Measurements from ENCODE around the gene GAREM2. TPM values are rescaled to one million over a fixed set of nuclear protein-coding genes. Genes with fewer than 3 reads are reported as not detected.

The GAREM2 gene
- total RNA-seq, 1 donor from 2014 or later = 4.2 TPM

DNA sequence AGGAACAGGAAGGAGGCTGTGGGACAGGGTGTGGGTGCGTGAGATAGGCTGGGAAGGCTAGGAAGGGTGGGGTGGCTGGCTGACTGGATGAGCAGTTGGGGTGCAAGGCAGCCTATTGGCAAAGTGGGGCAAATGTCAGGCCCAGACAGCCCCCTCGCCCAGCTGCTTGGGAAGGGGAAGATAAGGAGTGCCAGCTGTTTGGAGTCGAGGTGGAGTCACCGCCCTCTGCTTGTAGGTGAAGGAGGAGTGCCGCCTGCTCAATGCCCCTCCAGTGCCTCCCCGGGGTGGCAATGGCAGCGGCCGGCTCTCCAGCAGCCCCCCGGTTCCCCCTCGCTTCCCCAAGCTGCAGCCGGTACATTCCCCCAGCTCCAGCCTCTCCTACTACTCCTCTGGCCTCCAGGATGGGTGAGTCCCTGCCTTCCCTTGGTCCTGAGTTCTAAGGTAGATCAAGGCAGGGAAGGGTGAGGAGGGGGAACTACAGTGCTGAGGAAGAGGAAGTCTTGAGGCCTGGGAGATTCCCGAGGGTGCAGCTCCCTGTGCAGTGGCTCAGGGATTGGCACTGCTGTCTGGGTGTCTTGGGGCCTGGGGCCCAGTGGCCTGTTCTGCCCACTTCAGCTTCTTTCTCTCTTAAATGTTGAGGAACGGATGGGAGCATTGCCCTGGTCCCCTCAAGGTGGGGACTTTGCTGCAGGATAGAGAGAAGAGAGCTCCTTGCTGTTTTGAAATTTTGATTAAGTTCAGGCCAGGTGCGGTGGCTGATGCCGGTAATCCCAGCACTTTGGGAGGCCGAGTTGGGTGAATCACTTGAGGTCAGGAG, 13.3 kb downstream of the GAREM2 start:
- H3K9me3 Mint-ChIP-seq (ENCODE audit: unreplicated experiment) = no peaks in the 10 kb centered on the region
- H3K4me3 ChIP-seq (ENCODE audit: insufficient read depth, low read depth, low read length) = no peak overlapping the region
- peaks cover 28% of the 10 kb centered on the region for H3K27me3 Mint-ChIP-seq (ENCODE audit: low read depth, unreplicated experiment)
- no peaks in the 10 kb centered on the region for H3K79me2 ChIP-seq (ENCODE audit: insufficient read depth, low read length)
- no peaks in the 10 kb centered on the region for H3K9me3 ChIP-seq (ENCODE audit: insufficient read depth, low read depth, low read length)
- H3K4me2 ChIP-seq (ENCODE audit: low read length) = no peak overlapping the region
- no peak overlapping the region for H3K27ac ChIP-seq (ENCODE audit: low read depth, low read length)
- TF ChIP-seq, protein P1, sequence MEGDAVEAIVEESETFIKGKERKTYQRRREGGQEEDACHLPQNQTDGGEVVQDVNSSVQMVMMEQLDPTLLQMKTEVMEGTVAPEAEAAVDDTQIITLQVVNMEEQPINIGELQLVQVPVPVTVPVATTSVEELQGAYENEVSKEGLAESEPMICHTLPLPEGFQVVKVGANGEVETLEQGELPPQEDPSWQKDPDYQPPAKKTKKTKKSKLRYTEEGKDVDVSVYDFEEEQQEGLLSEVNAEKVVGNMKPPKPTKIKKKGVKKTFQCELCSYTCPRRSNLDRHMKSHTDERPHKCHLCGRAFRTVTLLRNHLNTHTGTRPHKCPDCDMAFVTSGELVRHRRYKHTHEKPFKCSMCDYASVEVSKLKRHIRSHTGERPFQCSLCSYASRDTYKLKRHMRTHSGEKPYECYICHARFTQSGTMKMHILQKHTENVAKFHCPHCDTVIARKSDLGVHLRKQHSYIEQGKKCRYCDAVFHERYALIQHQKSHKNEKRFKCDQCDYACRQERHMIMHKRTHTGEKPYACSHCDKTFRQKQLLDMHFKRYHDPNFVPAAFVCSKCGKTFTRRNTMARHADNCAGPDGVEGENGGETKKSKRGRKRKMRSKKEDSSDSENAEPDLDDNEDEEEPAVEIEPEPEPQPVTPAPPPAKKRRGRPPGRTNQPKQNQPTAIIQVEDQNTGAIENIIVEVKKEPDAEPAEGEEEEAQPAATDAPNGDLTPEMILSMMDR (IDR thresholded peaks at IDR 0.05; ENCODE audit: insufficient read depth, low read depth, low read length) = no peak
- TF ChIP-seq EZH2 (IDR thresholded peaks at IDR 0.05; ENCODE audit: insufficient read depth, low read length) = no peak
- no peaks in the 10 kb centered on the region for H4K20me1 ChIP-seq (ENCODE audit: insufficient read depth, low read length)
- peaks cover 4% of the 10 kb centered on the region for H3K36me3 Mint-ChIP-seq (ENCODE audit: low read depth, unreplicated experiment)
- no peak overlapping the region for H3K27ac Mint-ChIP-seq (ENCODE audit: unreplicated experiment)
- H3K9ac ChIP-seq (ENCODE audit: low read length) = no peak overlapping the region
- no peak overlapping the region for H2AFZ ChIP-seq (ENCODE audit: low read depth, low read length)
- FAIRE-seq = no peak
- no peaks in the 10 kb centered on the region for H3K4me1 Mint-ChIP-seq (ENCODE audit: low read depth, unreplicated experiment)
- peaks cover 9% of the 10 kb centered on the region for H3K36me3 ChIP-seq (ENCODE audit: insufficient read depth, low read length)
- H3K4me1 ChIP-seq (ENCODE audit: insufficient read depth, low read length) = no peaks in the 10 kb centered on the region
- DNase-seq (ENCODE audit: low read depth) = no peak
- no peaks in the 10 kb centered on the region for H3K27me3 ChIP-seq (ENCODE audit: insufficient read depth, low read length)
- H3K4me3 Mint-ChIP-seq (ENCODE audit: unreplicated experiment) = no peak overlapping the region

DNA sequence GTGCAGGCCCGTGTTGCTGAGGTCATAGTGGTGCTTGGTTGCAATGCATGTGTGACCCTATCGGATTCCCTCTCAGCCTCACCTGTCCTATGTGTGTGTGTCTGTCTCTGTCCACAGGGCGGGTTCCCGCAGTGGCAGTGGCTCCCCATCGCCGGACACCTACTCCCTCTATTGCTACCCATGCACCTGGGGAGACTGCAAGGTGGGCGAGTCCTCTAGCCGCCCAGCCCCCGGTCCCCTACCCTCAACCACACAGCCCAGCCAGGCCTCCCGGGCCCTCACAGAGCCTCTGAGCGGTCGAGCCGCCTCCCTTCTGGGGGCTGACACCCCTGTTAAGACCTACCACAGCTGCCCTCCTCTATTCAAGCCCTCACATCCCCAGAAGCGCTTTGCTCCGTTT, 14.2 kb downstream of the GAREM2 start:
- Histone ChIP-seq H3K79me2 (ENCODE audit: insufficient read depth, low read length) (no peaks in the 10 kb centered on the region), H3K4me1 (ENCODE audit: insufficient read depth, low read length) (no peaks in the 10 kb centered on the region), H3K4me2 (ENCODE audit: low read length) (no peak overlapping the region), H3K4me3 (ENCODE audit: insufficient read depth, low read depth, low read length) (no peak overlapping the region), H3K27ac (ENCODE audit: low read depth, low read length) (no peak overlapping the region), H3K9ac (ENCODE audit: low read length) (no peak overlapping the region), H3K9me3 (ENCODE audit: insufficient read depth, low read depth, low read length) (no peaks in the 10 kb centered on the region), H3K36me3 (ENCODE audit: insufficient read depth, low read length) (peaks cover 13% of the 10 kb centered on the region), H4K20me1 (ENCODE audit: insufficient read depth, low read length) (no peaks in the 10 kb centered on the region), H2AFZ (ENCODE audit: low read depth, low read length) (no peak overlapping the region), H3K27me3 (ENCODE audit: insufficient read depth, low read length) (no peaks in the 10 kb centered on the region)
- H3K27me3 Mint-ChIP-seq (ENCODE audit: low read depth, unreplicated experiment) = peaks cover 19% of the 10 kb centered on the region
- FAIRE-seq = no peak
- H3K9me3 Mint-ChIP-seq (ENCODE audit: unreplicated experiment) = no peaks in the 10 kb centered on the region
- no peaks in the 10 kb centered on the region for H3K4me1 Mint-ChIP-seq (ENCODE audit: low read depth, unreplicated experiment)
- peak overlapping the region; percentile 74 for H3K4me3 Mint-ChIP-seq (ENCODE audit: unreplicated experiment)
- H3K36me3 Mint-ChIP-seq (ENCODE audit: low read depth, unreplicated experiment) = peaks cover 4% of the 10 kb centered on the region
- TF ChIP-seq EZH2 (IDR thresholded peaks at IDR 0.05; ENCODE audit: insufficient read depth, low read length) = no peak
- TF ChIP-seq, protein P1 (IDR thresholded peaks at IDR 0.05; ENCODE audit: insufficient read depth, low read depth, low read length) = no peak
- no peak for DNase-seq (ENCODE audit: low read depth)
- no peak overlapping the region for H3K27ac Mint-ChIP-seq (ENCODE audit: unreplicated experiment)

DNA sequence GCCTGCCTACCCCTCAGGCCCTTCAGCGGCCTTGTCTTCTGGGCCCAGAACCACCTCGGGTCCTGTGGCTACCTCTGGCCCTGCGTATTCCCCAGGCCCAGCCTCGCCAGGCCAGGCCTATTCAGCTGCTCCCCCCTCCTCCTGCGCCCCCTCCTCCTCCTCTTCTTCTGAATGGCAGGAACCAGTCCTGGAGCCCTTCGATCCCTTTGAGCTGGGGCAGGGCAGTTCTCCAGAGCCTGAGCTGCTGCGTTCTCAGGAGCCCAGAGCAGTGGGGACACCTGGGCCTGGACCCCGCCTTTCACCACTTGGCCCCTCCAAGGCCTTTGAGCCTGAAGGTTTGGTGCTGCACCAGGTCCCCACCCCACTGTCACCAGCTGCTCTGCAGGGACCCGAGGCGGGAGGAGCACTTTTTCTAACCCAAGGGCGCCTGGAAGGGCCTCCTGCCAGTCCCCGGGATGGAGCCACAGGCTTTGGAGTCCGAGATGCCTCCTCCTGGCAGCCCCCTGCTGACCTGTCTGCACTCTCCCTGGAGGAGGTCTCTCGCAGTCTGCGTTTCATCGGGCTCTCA, 14.7 kb downstream of the GAREM2 start:
- Histone ChIP-seq H3K27ac (ENCODE audit: low read depth, low read length) (no peak overlapping the region), H3K36me3 (ENCODE audit: insufficient read depth, low read length) (peaks cover 13% of the 10 kb centered on the region), H3K4me3 (ENCODE audit: insufficient read depth, low read depth, low read length) (no peak overlapping the region), H3K4me2 (ENCODE audit: low read length) (no peak overlapping the region), H3K9ac (ENCODE audit: low read length) (no peak overlapping the region), H2AFZ (ENCODE audit: low read depth, low read length) (no peak overlapping the region), H3K27me3 (ENCODE audit: insufficient read depth, low read length) (no peaks in the 10 kb centered on the region), H3K4me1 (ENCODE audit: insufficient read depth, low read length) (no peaks in the 10 kb centered on the region), H3K9me3 (ENCODE audit: insufficient read depth, low read depth, low read length) (no peaks in the 10 kb centered on the region), H4K20me1 (ENCODE audit: insufficient read depth, low read length) (no peaks in the 10 kb centered on the region), H3K79me2 (ENCODE audit: insufficient read depth, low read length) (no peaks in the 10 kb centered on the region)
- Mint-ChIP-seq H3K4me3 (ENCODE audit: unreplicated experiment) (no peak overlapping the region), H3K4me1 (ENCODE audit: low read depth, unreplicated experiment) (no peaks in the 10 kb centered on the region), H3K9me3 (ENCODE audit: unreplicated experiment) (no peaks in the 10 kb centered on the region), H3K27me3 (ENCODE audit: low read depth, unreplicated experiment) (peaks cover 16% of the 10 kb centered on the region), H3K36me3 (ENCODE audit: low read depth, unreplicated experiment) (peaks cover 4% of the 10 kb centered on the region), H3K27ac (ENCODE audit: unreplicated experiment) (no peak overlapping the region)
- no peak for DNase-seq (ENCODE audit: low read depth)
- no peak for FAIRE-seq
- TF ChIP-seq, protein P1 (IDR thresholded peaks at IDR 0.05; ENCODE audit: insufficient read depth, low read depth, low read length) = no peak
- no peak for TF ChIP-seq EZH2 (IDR thresholded peaks at IDR 0.05; ENCODE audit: insufficient read depth, low read length)
